Neuron (in vitro differentiated cells): ENCODE results near the gene NKX2-8.
"Not testable (repeated sequence)": the region's sequence is repeated elsewhere in the genome, so short reads cannot be mapped to it uniquely, and the experiment has no call there.

Source experiments
- H2AFZ ChIP-seq: one replicate; pipeline ENCODE4 v1.6.1; 2013; ENCODE audit warnings: low read depth, mild to moderate bottlenecking, inconsistent platforms, low read length, moderate library complexity
- H3K27me3 ChIP-seq: one replicate; pipeline ENCODE4 v1.6.1; 2013; ENCODE audit warnings: low read length; ENCODE audit not compliant: insufficient read depth
- H3K36me3 ChIP-seq: one replicate; pipeline ENCODE4 v1.6.1; 2013; ENCODE audit warnings: low read length; ENCODE audit not compliant: insufficient read depth
- H3K4me1 ChIP-seq: one replicate; pipeline ENCODE4 v1.6.1; 2013; ENCODE audit warnings: low read length; ENCODE audit not compliant: insufficient read depth
- H3K4me3 ChIP-seq: 2 replicates; pipeline ENCODE4 v1.5.1; 2013; ENCODE audit warnings: mild to moderate bottlenecking, low read length, moderate library complexity
- H3K9me3 ChIP-seq: one replicate; pipeline ENCODE4 v1.6.1; 2013; ENCODE audit warnings: low read length

Gene NKX2-8

DNA sequence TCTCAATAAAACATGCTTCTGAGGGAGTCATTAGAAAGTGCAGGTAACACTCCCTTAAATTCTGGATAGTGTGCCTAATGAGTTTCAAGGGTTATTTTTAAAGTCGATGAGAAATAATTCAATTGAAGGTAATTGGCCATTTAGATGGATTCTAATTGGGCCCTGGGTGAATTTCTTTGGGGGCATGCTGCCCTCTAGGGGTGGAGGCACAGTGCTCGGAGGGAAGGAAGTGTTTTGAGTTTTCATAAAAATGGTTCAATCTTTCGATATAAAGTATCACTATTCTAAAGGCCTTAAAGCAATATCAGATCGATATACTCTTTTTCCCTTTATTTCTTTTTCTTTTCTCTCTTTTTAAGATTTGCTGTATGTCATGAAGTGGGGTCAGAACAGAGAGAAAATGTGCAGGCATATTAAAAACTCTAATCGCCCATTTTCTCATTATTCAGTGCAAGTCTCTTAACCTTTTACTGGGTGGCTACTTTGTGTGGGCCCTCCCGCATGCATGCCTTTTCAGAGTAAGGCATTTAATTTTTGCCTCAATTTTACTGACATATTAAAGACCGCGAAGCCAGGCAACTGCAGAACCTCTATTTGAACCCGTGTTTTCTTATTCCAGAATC lies 25.5 kb downstream of the NKX2-8 start:
- peaks cover 43% of the 10 kb centered on the region for H3K27me3 ChIP-seq
- no peaks in the 10 kb centered on the region for H3K4me1 ChIP-seq
- H3K36me3 ChIP-seq = no peaks in the 10 kb centered on the region
- no peak overlapping the region for H2AFZ ChIP-seq
- H3K4me3 ChIP-seq = no peak overlapping the region
- no peaks in the 10 kb centered on the region for H3K9me3 ChIP-seq

DNA sequence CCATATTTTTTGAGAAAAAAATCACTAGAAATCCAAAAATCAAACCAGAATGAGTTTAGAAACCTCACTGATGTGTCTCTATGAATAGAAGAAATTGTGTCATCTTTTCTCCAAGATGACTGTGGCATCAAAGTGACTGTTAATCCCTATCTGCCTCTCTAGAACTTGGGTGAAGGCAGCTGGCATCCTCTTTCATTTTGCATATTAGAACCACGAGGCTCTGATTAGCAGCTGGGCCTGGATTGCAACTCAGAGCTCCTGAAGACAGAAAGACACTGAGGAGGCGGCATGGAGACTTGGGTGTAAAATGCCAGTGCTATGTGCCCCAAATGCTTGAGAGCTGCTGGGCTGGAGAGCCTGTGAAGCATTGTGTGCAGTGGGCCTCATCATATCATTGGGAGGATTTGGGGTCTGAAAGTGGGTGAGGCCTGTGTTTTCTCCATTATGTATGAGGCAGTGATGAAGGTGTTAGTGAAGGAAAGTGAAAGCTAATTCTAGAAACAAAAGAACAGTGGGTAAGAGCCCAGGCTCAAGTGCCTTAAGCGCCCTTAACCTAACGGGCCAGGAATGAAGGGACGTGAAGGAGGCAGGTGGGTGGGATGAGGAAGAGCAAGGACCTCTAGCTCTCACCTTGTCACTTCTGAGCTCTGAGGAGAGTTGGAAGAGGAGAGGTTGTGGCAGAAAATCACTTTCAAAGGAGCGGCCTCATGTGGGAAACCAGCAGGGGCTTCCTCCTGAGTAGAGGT lies 26.2 kb downstream of the NKX2-8 start:
- H3K4me1 ChIP-seq = no peaks in the 10 kb centered on the region
- H3K27me3 ChIP-seq = peaks cover 37% of the 10 kb centered on the region
- no peak overlapping the region for H3K4me3 ChIP-seq
- no peak overlapping the region for H2AFZ ChIP-seq
- no peaks in the 10 kb centered on the region for H3K9me3 ChIP-seq
- no peaks in the 10 kb centered on the region for H3K36me3 ChIP-seq

DNA sequence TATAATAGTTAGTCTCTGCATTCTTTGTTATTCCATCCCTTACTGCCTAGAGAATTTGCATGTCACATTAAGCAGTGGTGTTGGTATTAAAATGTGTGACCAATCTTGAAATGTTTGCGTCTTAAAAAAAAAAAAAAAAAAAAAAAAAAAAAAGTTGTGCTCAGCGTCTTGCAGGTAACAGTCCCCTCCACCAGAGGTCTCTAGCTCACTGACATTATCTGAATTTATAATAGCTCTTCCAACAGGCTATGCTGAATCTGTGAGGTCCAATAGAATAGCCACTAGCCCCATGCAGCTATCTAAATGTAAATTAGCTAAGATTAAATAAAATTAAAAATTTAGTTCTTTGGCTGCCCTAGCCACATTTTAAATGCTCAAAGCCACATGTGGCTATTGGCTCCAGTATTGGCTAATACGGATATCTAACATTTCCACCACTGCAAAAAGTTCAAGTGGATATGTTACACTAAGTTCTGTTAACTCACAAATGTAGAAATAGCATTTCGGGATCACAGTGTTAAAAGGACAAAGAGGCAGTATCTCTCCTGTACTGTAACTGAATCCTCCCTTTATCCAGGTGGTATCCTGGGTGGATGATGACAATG lies 28.7 kb downstream of the NKX2-8 start:
- H3K9me3 ChIP-seq = no peaks in the 10 kb centered on the region
- no peak overlapping the region for H3K4me3 ChIP-seq
- H2AFZ ChIP-seq = no peak overlapping the region
- no peaks in the 10 kb centered on the region for H3K4me1 ChIP-seq
- H3K36me3 ChIP-seq = no peaks in the 10 kb centered on the region
- H3K27me3 ChIP-seq = peaks cover 40% of the 10 kb centered on the region

DNA sequence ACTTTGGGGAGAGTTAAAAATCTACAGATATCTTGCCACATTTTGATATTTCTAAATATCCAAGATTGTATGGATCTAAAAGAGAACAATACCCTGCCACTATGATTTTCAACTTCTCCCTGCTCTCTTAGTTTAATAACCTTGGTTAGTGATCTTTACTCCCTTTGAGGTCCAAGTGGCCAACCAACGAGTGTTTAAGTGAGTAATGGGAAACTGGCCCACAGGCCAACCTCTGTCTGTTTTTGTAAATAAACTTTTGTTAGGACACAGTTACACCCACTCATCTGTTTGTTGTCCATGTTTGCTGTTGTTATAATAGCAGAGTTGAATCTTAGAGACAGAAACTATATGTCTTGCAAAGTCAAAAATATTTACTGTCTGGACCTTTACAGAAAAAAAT lies 31.5 kb downstream of the NKX2-8 start:
- H3K27me3 ChIP-seq = peaks cover 27% of the 10 kb centered on the region
- H3K4me3 ChIP-seq = no peak overlapping the region
- no peaks in the 10 kb centered on the region for H3K9me3 ChIP-seq
- no peak overlapping the region for H2AFZ ChIP-seq
- no peaks in the 10 kb centered on the region for H3K36me3 ChIP-seq
- no peaks in the 10 kb centered on the region for H3K4me1 ChIP-seq

DNA sequence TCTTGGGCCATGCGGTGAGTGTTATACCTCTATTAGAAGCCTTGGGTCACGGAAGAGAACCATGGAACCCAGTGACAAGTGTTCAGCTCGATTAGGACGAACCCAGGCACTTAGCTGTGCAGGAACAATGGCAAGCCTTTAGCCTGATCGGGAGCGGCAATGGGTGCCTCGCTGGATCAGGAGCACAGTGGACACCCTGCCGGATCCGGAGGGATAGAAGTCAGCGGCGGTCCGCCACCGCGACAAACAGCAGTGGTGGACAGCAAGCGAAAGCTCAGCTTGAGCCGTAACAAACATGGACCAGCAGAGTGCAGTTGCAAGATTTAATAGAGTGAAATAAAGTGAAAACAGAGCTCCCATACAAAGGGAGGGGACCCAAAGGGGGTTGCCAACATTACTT lies 38.1 kb downstream of the NKX2-8 start:
- not testable (repeated sequence) for H2AFZ ChIP-seq, H3K4me1 ChIP-seq, H3K9me3 ChIP-seq, H3K4me3 ChIP-seq, H3K36me3 ChIP-seq
- peaks cover 11% of the 10 kb centered on the region for H3K27me3 ChIP-seq

DNA sequence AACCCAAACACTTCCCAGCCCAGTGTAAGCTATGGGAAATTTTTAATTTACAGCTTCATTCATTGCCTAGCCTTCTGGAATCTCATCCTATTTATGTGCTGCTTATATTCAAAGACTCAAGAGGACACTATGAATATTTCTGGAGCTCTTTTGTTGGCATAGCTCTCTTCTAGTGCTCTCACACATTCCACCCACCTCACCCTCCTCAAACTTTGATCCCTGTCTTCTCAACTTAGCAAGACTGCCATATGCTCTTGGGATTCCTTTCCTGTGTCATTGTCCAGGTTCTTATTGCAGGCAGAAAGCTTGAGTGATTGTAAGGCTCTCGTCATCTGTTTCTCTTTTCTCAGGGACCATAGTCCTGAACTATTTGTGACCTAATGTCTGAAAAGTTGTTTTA lies 44.4 kb downstream of the NKX2-8 start:
- H3K9me3 ChIP-seq = no peaks in the 10 kb centered on the region
- H3K4me1 ChIP-seq = no peaks in the 10 kb centered on the region
- H3K27me3 ChIP-seq = peaks cover 11% of the 10 kb centered on the region
- no peak overlapping the region for H3K4me3 ChIP-seq
- H3K36me3 ChIP-seq = no peaks in the 10 kb centered on the region
- no peak overlapping the region for H2AFZ ChIP-seq
